HG03097 (cell line): Measurements from ENCODE around the gene SUPT3H.

Experiments
- ATAC-seq: cut with Tn5 transposase; IDR thresholded peaks from one replicate; pipeline ENCODE4 v1.9.1; 2021; ENCODE audit not compliant: unreplicated experiment, low FRiP score

SUPT3H gene

DNA sequence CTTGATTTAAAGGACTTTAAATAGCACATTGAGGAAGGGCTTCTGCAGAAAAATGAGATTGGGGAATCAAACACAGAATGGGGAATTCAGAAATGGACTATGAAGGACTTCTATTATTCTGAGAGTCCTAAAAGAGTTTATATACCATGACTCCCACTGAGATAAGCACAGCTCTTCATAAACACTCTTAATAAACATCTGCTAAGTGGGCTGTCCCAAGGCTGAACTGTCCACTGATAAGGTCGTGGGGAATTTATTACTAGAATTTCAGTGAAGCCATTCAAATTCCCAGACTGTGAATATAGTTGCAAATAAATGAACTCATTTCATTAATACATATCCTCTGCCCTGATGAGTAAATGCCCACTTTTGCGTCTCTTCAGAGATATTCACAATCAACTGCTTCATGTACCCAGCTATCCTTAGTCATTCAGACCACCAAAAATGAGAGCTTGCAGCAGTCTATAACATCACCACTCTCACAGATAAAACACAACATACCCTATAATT lies 517.8 kb downstream of the SUPT3H start:
- no peak for ATAC-seq

DNA sequence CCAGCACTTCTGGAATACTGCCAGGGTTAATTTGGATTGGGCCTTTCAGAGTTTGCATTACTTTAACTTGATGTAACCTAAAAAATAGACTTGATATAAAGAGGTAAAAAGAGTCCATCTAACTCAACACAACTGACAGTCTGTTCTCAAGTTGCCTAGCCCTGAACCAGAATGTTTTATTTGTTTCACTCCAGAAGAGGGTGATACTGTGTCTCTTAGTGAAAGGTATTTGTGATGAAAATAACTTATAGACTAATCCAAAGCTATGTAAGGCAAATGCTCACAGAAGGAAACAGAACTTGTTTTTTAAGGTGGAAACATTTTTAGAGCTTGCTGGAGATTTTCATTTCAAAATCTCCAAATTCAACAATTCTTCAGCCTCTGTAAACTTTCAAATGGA lies 518.7 kb downstream of the SUPT3H start:
- no peak for ATAC-seq

DNA sequence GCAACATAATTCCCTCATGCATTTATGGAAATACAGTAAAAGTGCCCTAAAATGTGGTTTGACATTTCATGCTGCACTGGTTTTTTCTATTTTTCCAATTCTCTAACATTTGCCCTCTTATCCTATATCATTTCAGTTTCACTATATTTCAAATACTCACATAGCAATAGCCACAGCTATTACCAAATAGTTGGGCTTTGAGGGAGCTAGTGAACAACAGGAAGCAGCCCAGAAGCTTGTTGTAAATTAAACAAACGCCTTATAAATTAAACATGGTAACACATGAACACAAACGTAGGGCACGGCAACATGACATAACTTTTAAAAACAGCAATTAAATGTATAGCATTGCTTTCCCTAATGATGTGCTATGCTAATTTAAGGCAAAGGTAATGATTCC lies 521.3 kb downstream of the SUPT3H start:
- ATAC-seq: no peak

DNA sequence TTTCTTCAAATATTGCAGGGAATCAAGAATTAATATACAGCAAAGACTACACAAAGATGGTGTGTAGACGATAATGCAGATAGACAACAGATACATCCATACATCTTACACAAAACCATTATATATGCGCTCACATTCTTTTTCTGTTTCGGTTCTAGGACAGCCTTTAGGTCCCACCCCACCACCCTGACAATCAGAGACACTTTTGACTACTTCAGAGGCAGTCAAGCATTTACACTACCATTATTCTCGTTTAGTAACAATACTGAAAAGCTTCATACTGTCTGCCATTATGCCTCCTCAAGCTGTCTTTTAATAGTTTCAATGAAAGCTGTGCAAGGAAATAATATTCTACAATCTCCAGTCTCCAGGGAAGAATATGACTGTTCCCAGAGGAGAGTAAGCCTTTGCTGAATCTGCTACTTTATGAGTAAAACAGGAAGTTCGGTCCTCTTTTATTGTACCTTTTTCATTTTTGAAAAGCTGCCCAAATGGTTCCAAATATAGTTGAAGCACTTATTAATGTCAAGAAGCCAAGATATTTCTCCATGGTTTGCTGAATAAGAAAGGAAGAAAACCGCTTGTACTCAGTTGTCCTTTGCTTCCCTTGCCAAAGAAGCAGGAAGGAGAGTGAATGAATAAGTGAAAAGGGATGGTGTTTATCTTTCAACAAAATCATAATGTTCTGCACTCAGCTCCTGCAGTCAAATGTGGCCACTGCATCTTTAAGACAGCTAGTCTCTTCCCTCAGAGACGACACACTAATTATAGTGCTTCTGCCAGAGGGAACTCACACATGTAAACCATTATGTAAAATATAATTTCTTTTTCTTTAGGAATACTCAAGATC lies 521.9 kb downstream of the SUPT3H start:
- no peak for ATAC-seq

DNA sequence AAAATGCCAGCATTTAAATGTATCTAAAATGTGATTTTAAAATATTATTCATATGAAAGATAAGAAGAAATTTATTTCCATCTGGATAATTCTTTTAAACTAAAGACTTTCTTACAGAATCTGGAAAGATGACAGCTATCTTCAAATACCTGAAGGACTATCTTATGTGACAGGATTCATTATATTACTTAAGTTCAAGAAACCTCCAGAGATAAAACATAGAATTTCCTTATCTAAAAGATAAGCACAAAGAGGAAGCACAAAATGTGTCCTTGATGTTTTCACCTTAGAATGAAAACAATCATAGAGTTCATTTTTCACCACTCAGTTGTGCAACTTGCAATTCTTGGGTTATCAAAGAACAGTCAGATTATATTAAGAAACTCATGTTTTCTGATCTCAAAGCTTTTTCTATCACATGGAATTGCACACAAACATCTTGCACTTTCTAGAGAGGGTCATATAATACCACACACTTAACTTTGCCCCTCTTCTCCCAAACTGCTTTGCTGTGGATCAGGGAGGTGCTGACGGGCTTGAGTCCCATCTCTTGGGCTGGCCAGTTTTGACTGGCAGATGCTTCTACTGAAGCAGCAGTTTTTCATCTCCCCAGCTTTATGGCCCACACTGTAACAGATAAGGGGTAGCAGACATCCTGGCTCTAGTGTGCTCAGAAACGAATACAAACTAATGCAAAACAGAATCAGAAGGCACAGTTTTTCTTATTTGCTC lies 522.9 kb downstream of the SUPT3H start:
- no peak for ATAC-seq

DNA sequence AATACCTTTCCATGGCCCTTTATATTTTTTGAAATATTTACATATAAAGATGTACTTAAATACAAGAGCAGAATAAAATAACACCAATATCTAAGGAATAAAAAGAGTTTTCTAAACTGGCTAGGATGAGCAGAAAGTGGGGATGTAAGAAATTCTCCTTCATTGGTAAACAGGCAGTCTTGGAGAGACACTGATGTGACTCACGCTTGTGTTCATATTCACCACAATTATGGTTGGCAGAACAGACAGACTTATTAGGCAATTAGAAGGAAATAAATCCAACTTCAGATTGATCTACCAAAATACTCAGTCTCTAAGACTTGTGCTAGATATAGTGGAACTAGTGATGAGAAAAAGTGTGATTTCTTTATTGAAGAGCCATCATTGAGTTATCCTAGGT lies 526.6 kb downstream of the SUPT3H start:
- no peak for ATAC-seq

DNA sequence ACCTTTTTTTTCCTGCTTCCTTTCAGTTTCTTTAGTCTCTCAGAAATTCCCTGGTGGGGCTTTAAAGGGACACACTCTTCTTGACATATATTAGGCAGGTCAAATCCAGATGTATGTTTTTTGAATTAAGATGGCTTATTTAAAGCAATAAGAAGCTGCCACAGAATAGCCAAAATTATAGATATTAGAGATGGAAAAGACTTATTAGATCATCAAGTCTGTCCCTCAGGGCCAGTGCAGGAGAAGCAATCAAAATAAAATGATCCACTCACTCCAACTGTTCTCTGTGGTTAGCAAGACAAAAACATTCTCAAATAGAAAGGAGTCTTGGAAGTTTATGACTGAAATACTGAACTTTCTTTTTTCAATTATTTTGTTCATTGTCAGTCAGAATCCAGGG lies 527.4 kb downstream of the SUPT3H start:
- no peak for ATAC-seq

DNA sequence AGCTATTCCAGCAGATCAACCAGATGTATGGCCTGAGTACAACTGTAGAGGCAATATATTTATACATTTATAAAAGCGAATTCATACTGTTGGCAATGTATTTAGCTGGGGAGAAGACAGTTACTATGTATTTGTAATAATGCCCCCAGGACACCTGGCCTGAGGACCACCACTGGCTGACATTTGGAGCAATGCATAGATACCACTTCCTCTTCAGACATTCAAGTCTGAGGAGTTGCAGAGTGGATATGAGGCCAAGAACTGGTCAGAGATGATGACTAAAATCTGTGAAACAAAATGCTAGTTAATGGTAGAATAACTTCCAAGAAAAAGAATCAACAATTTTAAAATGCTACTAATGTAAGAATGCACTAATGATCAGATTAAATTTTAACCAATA lies 527.9 kb downstream of the SUPT3H start:
- ATAC-seq: no peak

DNA sequence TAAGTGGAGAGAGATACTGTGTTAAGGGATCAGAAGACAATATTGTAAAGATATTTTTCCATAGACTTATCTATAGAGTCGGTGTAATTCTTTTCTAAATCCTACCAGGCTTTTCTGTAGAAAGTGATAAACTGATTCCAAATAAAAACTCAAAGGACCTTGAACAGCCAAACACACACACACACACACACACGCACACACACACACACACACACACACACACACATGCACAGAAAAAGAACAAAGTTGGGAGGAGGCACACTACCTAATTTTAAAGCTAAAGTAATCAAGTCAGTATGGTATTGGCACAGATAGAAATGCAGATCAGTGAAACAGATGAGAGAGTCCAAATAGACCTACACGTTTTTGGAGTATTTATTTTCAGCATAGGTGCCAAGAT lies 534.0 kb downstream of the SUPT3H start:
- no peak for ATAC-seq

DNA sequence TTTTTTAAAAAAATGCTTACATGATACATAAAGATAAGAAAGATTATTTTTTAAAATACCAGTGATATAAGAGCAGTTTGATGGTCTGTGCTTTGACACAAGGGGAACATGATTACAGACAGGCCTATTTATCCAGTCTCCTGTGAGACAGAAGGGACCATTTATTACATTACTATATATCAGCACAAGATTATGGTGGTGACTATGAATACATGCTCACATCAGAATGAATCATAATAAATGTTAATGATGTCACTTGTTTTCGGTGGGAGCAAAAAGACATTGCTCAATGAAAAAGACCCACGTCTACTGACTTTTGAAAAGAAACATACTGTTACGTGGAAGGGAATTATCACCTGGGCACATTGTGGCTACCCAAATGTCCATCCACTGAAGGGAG lies 535.1 kb downstream of the SUPT3H start:
- ATAC-seq: no peak

DNA sequence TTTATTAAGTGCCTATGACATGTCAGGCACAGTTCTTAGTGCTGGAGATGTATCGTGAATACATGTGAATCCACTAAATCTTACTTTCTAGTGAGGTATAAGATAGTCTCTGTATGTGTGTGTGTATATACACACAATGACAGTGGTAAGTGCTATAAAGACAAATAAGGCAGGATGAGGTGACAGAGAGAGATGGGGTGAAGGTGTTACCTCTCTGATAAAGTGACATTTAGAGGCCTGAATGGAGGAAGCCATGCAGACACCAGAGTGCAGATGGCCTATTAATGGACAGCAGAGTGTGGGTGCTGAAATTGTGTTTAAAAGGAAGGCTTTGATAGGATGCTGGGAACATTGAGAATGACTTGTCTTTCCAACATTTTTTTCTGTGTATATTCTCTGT lies 535.9 kb downstream of the SUPT3H start:
- ATAC-seq: no peak

DNA sequence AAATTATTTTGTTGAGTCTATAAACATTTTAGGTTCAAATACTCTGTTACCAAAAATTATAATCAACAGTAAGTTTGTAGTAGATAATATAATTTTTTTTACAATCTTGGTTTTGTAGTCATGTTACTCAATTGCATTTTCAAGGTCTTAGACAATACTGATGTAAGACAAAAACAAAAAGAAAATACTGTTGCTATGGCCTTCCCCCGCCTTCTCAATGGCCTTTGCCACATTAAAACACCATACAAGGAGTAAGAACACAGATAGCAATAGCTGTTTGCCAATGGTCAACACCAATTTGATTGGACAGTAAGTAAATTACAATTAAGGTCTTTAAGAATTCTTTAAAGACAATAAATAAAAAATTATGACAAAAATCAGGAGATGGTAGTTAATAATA lies 540.0 kb downstream of the SUPT3H start:
- ATAC-seq: no peak

DNA sequence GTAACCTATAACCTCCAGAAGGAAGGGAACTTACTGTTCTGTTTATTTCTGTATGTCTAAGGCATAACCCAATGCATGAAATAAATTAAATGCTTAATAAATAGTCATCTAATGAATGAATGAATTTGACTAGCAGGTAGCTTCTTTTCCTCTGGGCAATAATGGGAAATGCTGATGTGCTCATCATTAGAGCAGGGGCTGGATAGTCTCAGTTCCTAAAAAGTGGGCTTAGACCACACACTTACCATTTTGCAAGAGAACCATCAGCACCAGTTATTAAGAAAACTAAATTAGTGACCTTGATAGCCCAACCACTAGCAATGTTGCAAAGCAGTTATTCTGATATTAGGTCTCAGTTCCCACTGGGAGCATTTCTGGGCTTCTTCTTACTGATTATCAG lies 540.5 kb downstream of the SUPT3H start:
- no peak for ATAC-seq

DNA sequence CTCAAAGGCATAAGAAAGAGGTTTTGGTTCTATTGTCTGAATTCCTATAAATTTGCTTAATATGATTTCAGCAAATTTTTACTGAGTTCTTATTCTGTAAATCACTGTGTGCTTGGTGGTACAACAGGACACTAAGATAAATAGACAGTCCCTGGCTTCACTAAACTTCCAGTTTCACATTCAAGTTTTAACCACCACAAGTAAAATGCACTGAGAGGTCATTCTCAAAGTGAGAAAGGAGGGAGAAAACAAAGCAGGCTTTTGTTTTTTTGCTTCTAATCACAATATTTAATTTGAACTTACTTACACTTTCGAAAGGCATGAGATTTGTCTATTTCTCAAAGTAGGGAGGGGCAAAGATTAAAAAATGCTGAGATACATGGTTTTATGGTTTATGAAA lies 544.5 kb downstream of the SUPT3H start:
- ATAC-seq: peak; percentile 74

DNA sequence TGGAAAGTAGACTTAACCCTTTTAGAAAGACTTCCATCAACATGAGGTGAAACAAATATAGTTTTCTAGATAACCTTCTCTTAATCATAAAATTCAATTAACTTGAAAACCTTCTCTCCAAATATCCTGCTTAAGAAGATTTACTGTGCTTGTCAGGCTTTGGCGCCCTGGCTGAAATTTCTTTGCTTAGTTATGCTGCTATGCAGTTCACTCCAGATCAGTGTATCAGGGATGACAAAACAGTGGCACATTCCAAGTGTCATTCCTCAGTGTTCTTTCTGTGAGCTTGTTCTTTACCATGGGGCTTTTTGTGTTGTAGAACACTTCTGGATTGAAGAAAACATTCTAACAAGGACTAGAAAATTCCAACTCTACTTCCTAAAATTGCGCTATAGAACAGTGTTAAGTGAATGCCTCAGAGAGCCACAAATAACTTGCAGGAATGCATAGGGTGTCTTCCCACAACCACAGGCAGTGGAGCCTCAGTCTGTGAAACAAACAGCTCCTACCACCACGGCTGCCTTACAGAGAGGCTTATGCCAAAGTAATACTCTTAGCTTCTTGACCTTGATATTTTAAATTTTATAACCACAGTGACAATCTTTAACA lies 546.6 kb downstream of the SUPT3H start:
- ATAC-seq: no peak

DNA sequence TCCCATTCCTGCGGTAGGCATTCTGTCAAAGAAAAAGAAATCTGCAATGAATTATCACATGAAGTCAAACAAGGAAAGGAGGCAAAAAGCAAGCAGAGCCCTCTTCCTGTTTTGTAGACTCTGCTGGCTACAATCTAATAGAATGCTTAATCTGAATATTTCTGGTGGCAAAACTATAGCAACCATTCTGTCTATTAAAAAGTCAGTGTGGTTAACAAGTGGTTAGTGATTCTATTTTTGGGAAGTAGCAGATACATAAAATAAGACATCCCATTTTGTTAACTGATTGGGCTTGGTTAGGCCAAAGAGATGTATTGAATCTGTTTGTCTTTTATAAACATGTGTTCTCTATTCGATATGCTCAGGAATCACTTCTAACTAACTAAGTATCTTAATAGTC lies 547.9 kb downstream of the SUPT3H start:
- ATAC-seq: no peak

DNA sequence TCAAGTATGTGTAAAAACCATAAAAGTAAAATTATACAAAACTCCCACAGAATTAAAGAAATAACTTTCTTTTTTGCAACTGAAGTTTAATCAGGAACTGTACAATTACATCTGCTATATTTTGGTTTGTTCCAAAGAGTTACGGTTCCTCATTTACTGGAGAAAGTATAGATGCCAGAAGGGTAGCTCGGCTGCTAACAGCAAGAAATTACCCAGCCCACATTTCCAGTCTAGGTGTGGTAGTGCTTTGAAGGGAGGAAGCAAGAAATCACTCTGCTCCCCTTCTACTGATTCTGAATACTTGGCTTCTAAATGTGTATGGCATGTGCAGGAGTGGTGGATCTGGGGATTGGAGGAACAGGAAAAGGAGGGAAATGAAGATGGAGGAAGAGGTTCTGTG lies 549.0 kb downstream of the SUPT3H start:
- ATAC-seq: no peak

DNA sequence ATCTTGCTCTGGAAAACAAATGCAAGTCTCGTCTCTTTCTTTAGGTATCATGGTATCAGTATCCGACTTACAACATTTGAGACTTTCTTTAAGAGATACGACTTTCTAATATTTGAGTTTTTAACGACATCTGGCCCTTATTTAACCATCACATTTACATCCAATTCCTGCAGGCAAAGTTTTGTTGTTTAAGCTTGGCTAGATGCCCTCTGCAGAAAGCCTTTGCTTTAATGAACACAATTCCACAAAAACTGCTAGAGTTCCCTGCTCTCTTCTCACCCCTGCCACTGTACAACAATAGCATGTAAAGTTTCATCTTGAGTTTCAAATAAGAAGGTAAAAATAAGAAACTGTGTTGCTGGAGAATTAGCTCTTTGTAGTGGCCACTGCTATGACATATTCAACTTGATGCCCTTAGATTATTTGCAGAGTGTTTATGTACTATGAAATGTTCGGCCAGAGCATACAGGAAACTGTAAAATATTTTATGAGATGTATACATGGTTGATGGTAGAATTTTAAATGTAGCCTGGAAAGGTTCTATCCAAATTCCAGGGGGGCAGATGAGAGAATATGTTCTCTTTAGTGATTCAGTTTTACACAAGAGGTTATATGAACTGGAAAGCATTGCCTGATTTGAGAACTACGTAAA lies 551.6 kb downstream of the SUPT3H start:
- ATAC-seq: no peak

DNA sequence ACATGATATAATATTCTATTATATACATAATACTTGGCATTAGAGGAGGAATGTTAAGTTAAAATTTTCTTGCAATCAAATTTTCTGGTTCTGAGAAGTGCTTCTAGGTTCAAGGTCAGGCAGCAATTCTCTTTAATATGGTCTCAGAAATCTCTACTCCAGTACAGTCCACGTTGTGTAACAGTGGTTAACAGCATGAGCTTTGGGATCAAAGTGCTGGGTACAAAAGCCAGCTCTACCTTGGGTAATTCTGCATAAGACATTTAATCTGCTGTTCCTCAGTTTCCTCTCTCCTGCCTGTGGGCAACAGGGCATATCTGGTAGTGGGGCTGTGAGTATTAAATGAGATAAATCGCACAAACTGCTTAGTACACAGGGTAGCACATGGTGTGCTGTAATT lies 552.5 kb downstream of the SUPT3H start:
- ATAC-seq: no peak

DNA sequence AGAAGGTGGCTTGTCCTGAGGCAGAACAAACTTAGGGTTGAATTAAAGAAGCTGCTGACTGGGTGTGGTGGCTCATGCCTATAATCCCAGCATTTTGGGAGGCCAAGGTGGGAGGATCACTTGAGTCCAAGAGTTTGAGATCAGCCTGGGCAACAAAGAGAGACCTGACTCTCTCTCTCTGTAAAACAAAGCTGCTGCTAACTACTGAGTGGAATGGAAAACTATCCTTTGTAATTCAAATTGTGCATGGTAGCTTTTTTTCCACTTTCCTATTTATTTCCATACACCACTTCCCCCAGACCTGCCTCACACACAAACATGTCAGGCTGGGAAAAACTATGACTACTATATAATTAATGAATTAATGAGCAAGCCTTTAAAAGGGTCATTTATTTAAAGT lies 553.2 kb downstream of the SUPT3H start:
- no peak for ATAC-seq

DNA sequence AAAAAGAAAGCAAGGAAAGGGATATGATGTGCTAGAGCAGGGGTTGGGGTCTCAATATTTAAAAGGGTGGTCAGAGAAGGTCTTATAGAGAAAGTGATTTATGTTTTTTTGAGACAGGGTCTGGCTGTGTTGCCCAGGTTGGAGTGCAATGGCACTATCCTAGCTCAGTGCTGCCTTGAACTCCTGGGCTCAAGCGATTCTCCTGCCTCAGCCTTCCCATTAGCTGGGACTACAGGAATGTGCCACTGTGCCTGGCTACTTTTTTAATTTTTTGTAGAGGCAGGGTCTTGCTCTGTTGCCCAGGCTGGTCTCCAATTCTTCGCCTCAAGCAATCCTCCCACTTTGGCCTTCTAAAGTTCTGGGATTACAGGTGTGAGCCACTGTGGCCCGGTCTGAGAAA lies 557.0 kb downstream of the SUPT3H start:
- ATAC-seq: no peak
